Lung (tissue), 12 donors: ENCODE data around the gene CMIP. TPM values are rescaled to one million over a fixed set of nuclear protein-coding genes. Genes with fewer than 3 reads are reported as not detected.
"Not testable (repeated sequence)": the region's sequence is repeated elsewhere in the genome, so short reads cannot be mapped to it uniquely, and the experiment has no call there.

ENCODE experiments used
- ATAC-seq: fragments of 200-7000 bp; cut with Tn5 transposase; one replicate; pipeline ENCODE4 v1.9.1; 2020; ENCODE audit warnings: moderate number of reproducible peaks; ENCODE audit not compliant: insufficient read depth, low FRiP score
- DNase-seq, 3 donors: peaks; one replicate each; pipeline ENCODE4 v3.0.0-alpha.2; 2013 to 2017
- H3K27ac ChIP-seq, 2 donors: one replicate each; pipeline ENCODE4 v1.5.1; 2013; ENCODE audit warnings: mild to moderate bottlenecking in 2 of 2, moderate library complexity in 2 of 2, control low read depth in 1 of 2, inconsistent platforms in 1 of 2, low read depth in 1 of 2, low read length in 1 of 2
- H3K27me3 ChIP-seq, 3 donors: one replicate each; pipeline ENCODE4 v1.5.1; 2013; ENCODE audit warnings: low read length in 2 of 3; ENCODE audit not compliant: control insufficient read depth in 3 of 3, insufficient read depth in 3 of 3
- H3K36me3 ChIP-seq, 4 donors: one replicate each; pipeline ENCODE4 v1.5.1; 2013; ENCODE audit warnings: low read length in 4 of 4, mild to moderate bottlenecking in 1 of 4, moderate library complexity in 1 of 4; ENCODE audit not compliant: control insufficient read depth in 4 of 4, insufficient read depth in 4 of 4
- H3K4me1 ChIP-seq, 5 donors: one replicate each; pipeline ENCODE4 v1.5.1; 2013; ENCODE audit warnings: low read length in 5 of 5, mild to moderate bottlenecking in 2 of 5, moderate library complexity in 1 of 5; ENCODE audit not compliant: control insufficient read depth in 5 of 5, insufficient read depth in 5 of 5
- H3K4me3 ChIP-seq: one replicate; pipeline ENCODE4 v1.5.1; 2013; ENCODE audit warnings: mild to moderate bottlenecking, control low read depth, moderate library complexity
- H3K9ac ChIP-seq, 2 donors: one replicate each; pipeline ENCODE4 v1.5.1; 2013; ENCODE audit warnings: low read length in 2 of 2, control low read depth in 1 of 2; ENCODE audit not compliant: insufficient read depth in 1 of 2
- H3K9me3 ChIP-seq, 4 donors: one replicate each; pipeline ENCODE4 v1.5.1; 2013; ENCODE audit warnings: low read length in 3 of 4, mild to moderate bottlenecking in 1 of 4, moderate library complexity in 1 of 4; ENCODE audit not compliant: control insufficient read depth in 4 of 4, insufficient read depth in 3 of 4
- WGBS, 2 donors: extraction: QIAGEN DNeasy Blood & Tissue Kit; methylation state at CpG; one replicate each; pipeline ENCODE4 v1.1.7; 2013; 5-methylcytosine and 5-hydroxymethylcytosine counted together
- polyA plus RNA-seq, 2 donors: library from polyadenylated mRNA; stranded (reverse); fragments of 200-250 nt; gene quantifications; one replicate each; pipeline ENCODE4 v1.2.1, GENCODE V29; 2013
- total RNA-seq, 2 donors: library from RNA; depleted of rRNA in 1 of 2; stranded (reverse); fragments of >200 nt in 1 of 2; gene quantifications; one replicate each; pipeline ENCODE4 v1.2.1, GENCODE V29; 2014 to 2021
- TF ChIP-seq, protein P1 (sequence below): IDR thresholded peaks from 2 replicates; pipeline ENCODE4 v1.5.1; 2012; ENCODE audit warnings: mild to moderate bottlenecking; ENCODE audit errors: control extremely low read depth, extremely low read depth
- donor health status: control.
- donor health status: control.
- donor health status: Bipolar disorder and iron deficiency.
- donor health status: healthy.
- donor health status: DM: yes; HTN: yes; CAD: no.

CMIP gene
- total and polyA plus RNA-seq, 4 donors: 11.8 to 80.5 (median 48.6) TPM

DNA sequence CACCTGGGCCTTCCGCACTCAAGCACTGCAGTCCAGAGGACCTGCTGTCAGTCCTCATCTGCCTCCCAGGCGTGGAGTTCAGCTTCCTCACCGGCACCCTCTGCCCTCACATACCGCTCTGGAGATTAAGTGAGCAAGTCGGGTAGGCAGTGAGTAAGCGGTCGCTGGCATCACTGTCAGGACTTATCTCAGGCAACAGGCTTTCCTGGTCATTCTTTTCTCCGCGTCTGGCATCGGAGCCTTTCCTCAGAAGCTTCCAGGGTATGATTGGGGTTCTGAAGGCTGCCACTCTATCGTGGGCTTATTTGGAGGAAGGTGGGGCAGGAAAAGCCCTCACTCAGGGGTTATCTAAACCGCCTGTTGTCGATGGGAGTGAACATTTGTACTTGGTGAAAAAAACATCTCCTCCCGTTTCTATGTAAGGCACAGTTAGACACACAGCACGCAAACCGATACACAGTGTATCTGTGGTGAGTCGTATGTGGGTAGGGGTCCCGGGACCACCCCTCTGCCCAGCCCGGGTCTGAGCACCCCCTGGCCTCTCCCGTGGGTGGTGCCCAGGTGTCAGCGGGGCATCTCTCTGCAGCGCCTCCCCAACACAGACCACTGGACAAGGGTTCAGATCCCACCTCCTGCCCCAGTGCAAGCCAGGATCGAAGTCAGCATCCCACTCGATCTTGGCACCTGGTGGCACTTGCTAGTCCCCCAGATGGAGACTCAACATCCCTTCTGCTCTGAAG is 242.0 kb downstream of the CMIP start:
- H3K9me3 ChIP-seq: no peaks in the 10 kb centered on the region
- no peak overlapping the region for H3K9ac ChIP-seq
- peaks cover 0 to 4% (median 2%) of the 10 kb centered on the region in 4 donors for H3K36me3 ChIP-seq
- no peak for ATAC-seq
- H3K4me1 ChIP-seq: peaks cover 0 to 14% (median 0%) of the 10 kb centered on the region in 5 donors
- H3K4me3 ChIP-seq: no peak overlapping the region
- peak overlapping the region in 1 of 2 donors; percentile 78 for H3K27ac ChIP-seq
- H3K27me3 ChIP-seq: no peaks in the 10 kb centered on the region
- TF ChIP-seq, protein P1, sequence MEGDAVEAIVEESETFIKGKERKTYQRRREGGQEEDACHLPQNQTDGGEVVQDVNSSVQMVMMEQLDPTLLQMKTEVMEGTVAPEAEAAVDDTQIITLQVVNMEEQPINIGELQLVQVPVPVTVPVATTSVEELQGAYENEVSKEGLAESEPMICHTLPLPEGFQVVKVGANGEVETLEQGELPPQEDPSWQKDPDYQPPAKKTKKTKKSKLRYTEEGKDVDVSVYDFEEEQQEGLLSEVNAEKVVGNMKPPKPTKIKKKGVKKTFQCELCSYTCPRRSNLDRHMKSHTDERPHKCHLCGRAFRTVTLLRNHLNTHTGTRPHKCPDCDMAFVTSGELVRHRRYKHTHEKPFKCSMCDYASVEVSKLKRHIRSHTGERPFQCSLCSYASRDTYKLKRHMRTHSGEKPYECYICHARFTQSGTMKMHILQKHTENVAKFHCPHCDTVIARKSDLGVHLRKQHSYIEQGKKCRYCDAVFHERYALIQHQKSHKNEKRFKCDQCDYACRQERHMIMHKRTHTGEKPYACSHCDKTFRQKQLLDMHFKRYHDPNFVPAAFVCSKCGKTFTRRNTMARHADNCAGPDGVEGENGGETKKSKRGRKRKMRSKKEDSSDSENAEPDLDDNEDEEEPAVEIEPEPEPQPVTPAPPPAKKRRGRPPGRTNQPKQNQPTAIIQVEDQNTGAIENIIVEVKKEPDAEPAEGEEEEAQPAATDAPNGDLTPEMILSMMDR: no peak
- 61 to 71% methylated on average over 24 of the region's 24 CpGs for WGBS, 2 donors
- DNase-seq: no peak

- ATAC-seq: no peak
- peak overlapping the region in 1 of 2 donors; percentile 78 for H3K27ac ChIP-seq
- WGBS, 2 donors: 94 to 96% methylated on average over 6 to 7 of the region's 7 CpGs
- DNase-seq: no peak
- H3K27me3 ChIP-seq: no peaks in the 10 kb centered on the region
- H3K4me1 ChIP-seq: peaks cover 0 to 14% (median 0%) of the 10 kb centered on the region in 5 donors
- H3K9me3 ChIP-seq: no peaks in the 10 kb centered on the region
- TF ChIP-seq, protein P1: no peak
- no peak overlapping the region for H3K9ac ChIP-seq
- H3K4me3 ChIP-seq: no peak overlapping the region
- H3K36me3 ChIP-seq: peaks cover 0 to 8% (median 3%) of the 10 kb centered on the region in 4 donors
Measured at GRCh38 chr16:81687131-81687456, 242.5 kb downstream of the CMIP start.

GRCh38 chr16:81688182-81688581 is 243.6 kb downstream of the CMIP start:
- no peak for DNase-seq
- Histone ChIP-seq H3K9ac (no peak overlapping the region), H3K4me1 (peaks cover 0 to 15% (median 5%) of the 10 kb centered on the region in 5 donors), H3K27ac (peak overlapping the region in 1 of 2 donors; percentile 55), H3K27me3 (no peaks in the 10 kb centered on the region), H3K9me3 (no peaks in the 10 kb centered on the region), H3K4me3 (no peak overlapping the region), H3K36me3 (peaks cover 0 to 16% (median 8%) of the 10 kb centered on the region in 4 donors)
- TF ChIP-seq, protein P1: no peak
- no peak for ATAC-seq
- WGBS, 2 donors: 65 to 76% methylated on average over 7 of the region's 7 CpGs

DNA sequence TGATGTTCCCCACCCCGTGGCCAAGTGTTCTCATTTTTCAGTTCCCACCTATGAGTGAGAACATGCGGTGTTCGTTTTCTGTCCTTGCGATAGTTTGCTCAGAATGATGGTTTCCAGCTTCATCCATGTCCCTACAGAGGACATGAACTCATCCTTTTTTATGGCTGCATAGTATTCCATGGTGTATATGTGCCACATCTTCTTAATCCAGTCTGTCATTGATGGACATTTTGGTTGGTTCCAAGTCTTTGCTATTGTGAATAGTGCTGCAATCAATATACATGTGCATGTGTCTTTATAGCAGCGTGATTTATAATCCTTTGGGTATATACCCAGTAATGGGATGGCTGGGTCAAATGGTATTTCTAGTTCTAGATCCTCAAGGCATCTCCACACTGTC is 244.2 kb downstream of the CMIP start:
- Histone ChIP-seq H3K36me3 (peaks cover 0 to 22% (median 9%) of the 10 kb centered on the region in 4 donors), H3K4me1 (peaks cover 0 to 15% (median 5%) of the 10 kb centered on the region in 5 donors)
- H3K9me3 ChIP-seq, ATAC-seq, H3K9ac ChIP-seq, H3K27ac ChIP-seq, H3K27me3 ChIP-seq, H3K4me3 ChIP-seq, DNase-seq: not testable (repeated sequence)
- 85 to 87% methylated on average over 5 of the region's 5 CpGs for WGBS, 2 donors
